ENCODE data around the gene RASA3.

RASA3 gene

DNA sequence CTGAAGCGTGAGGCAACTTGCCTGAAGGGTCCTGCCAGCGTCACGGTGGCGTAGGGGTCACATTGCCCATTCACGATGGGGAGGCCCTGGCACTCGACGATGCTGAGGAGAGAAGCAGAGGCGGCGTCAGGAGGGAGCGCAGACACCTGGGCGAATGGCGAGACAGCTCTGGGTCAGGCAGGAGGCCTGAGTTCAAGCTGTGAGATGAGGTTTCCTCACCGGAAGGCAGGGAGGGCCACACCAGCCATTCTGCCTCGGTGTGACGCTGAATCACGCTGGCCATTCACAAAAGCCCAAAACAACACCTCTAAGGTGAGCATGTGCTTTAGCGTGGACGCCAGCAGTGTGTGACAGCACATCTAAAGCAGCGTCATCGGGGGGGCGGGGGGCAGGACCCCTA is 104.6 kb downstream of the RASA3 start:
- Histone ChIP-seq H4K20me1 (peaks cover 88% of the 10 kb centered on the region), H3K27ac (peak overlapping the region; percentile 18; the same call in 1 of the 2 replicates), H3K27me3 (no peaks in the 10 kb centered on the region), H3K4me1 (peaks cover 54% of the 10 kb centered on the region), H3K4me3 (no peak overlapping the region), H3K4me2 (peak overlapping the region; percentile 79), H3K36me3 (peaks cover 78% of the 10 kb centered on the region), H3K9me3 (0 out of 2 replicates have a peak, but pooled peaks cover 9% of the 10 kb centered on the region), H3K9ac (0 out of 2 replicates have a peak overlapping the region, but pooled peaks have one; percentile 28)
- TF ChIP-seq Cebpa-rat (IDR thresholded peaks at IDR 0.05), result no peak

DNA sequence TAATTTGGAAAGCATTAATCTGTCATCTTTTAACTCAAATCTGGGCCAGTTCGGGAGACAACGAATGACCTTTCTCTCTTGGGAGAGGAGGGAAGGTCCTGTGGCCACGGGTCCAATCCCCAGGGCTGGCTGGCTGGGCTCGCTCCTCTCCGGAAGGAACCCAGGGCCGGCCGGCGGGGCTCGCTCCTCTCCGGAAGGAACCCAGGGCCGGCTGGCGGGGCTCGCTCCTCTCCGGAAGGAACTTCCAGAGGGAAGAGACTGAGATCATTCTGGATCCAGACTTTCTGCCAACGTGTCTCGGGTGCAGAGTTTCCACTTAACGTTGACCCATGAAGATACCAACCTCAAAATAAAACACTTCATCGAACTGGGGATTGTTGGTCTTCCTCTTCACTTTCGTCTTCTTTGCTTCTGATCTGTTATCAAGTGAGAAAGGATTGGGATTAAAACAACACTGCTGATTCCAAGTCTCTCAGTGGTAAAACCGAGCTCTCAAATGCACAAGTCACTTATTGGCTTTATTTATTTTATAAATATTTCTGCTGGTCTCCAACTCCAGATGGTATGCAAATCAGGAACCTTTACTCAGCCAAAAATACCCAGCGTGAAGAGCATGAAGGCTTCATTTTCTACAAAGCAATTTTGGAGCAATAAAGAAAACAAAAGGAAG is 105.2 kb downstream of the RASA3 start:
- H3K36me3 ChIP-seq, result peaks cover 82% of the 10 kb centered on the region

DNA sequence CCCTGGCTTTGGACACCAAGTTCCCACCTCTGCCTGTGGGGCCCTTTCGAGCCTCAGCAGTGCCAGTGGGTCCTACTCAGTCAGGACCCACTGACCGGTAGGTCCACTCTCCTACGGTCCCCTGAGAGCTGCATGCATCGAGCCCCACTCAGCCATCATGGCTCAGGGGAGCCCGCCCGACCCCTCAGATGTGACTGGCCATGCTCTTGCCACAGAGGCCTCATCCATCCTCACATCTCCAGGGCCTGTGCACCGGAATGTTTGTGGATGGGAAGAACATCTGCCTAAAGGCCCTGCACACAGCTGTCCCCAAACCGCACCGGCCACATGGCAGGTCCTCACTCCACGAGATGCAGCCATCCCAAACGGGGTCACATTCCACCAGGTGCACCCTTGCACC is 105.9 kb downstream of the RASA3 start:
- H4K20me1 ChIP-seq, result peaks cover 86% of the 10 kb centered on the region
- peaks cover 83% of the 10 kb centered on the region for H3K36me3 ChIP-seq
- peak overlapping the region; percentile 79 for H3K4me2 ChIP-seq
- 0 out of 2 replicates have a peak overlapping the region, but pooled peaks have one; percentile 10 for H3K9ac ChIP-seq
- no peak overlapping the region for H3K4me3 ChIP-seq
- H3K27me3 ChIP-seq, result no peaks in the 10 kb centered on the region
- peak overlapping the region; percentile 45; the same call in 1 of the 2 replicates for H3K27ac ChIP-seq
- peaks cover 63% of the 10 kb centered on the region for H3K4me1 ChIP-seq
- no peak for TF ChIP-seq Cebpa-rat (IDR thresholded peaks at IDR 0.05)
- 0 out of 2 replicates have a peak, but pooled peaks cover 6% of the 10 kb centered on the region for H3K9me3 ChIP-seq

More for the DNA sequence above, 105.2 kb downstream of the RASA3 start:
- Histone ChIP-seq H3K27me3 (no peaks in the 10 kb centered on the region), H3K4me3 (no peak overlapping the region), H3K9me3 (0 out of 2 replicates have a peak, but pooled peaks cover 9% of the 10 kb centered on the region), H4K20me1 (peaks cover 86% of the 10 kb centered on the region), H3K9ac (0 out of 2 replicates have a peak overlapping the region, but pooled peaks have one; percentile 28), H3K4me1 (peaks cover 61% of the 10 kb centered on the region), H3K4me2 (peak overlapping the region; percentile 79), H3K27ac (peak overlapping the region; percentile 45)
- TF ChIP-seq Cebpa-rat (IDR thresholded peaks at IDR 0.05), result no peak

DNA sequence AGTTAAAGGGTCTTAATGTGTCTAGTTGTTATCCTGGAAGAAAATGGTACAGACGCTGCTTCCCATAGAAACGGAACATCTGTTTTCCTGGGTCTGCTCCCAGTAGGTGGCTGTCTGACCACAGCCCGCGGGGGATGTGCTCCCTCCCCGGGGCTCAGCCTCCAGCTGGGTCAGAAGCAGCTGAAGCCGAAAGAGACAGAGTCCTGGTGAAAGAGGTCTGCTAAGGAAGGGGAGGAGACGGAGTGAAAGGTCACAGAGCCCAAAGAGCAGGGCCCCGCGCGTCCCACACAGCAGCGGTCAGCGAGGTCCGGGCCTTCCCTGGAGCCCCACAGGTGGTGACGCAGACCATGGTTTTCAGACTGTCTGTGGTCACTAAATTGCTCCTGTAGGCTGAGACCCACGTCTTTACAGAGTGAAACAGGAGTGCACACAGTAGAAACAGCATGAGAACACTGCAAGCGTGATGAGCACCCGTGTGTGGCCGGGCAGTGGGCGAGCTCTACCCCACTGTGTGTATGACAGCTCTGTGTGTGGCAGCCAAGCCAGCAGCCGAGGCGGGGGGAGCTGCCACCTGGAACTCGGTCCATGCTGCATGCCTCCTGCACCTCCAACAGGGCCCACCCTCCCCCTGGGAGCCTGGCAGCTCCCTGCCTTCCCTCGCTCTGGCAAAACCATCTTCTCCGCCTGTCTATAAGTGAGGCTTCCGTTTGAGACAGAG is 106.5 kb downstream of the RASA3 start:
- Histone ChIP-seq H3K4me1 (peaks cover 63% of the 10 kb centered on the region), H3K36me3 (peaks cover 83% of the 10 kb centered on the region), H3K27me3 (no peaks in the 10 kb centered on the region), H4K20me1 (peaks cover 86% of the 10 kb centered on the region), H3K9me3 (no peaks in the 10 kb centered on the region), H3K27ac (peak overlapping the region; percentile 45), H3K4me3 (no peak overlapping the region), H3K9ac (peak overlapping the region; percentile 10; the same call in 1 of the 2 replicates), H3K4me2 (peak overlapping the region; percentile 79)
- TF ChIP-seq Cebpa-rat (IDR thresholded peaks at IDR 0.05), result no peak

DNA sequence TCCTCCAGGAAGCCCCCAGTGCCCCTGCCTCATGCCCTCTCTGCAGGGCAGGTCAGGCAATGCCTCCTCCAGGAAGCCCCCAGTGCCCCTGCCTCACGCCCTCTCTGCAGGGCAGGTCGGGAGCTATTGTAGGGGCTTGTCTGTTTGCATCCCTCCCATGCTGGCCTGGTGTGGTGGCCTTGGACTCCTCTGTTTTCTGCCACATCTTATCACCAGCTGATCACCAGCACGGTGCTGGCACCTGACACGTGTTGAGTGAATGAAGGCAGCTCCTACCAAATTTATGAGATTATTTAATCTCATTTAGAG is 107.1 kb downstream of the RASA3 start:
- Histone ChIP-seq H3K4me2 (peak overlapping the region; percentile 79), H3K4me3 (no peak overlapping the region)

DNA sequence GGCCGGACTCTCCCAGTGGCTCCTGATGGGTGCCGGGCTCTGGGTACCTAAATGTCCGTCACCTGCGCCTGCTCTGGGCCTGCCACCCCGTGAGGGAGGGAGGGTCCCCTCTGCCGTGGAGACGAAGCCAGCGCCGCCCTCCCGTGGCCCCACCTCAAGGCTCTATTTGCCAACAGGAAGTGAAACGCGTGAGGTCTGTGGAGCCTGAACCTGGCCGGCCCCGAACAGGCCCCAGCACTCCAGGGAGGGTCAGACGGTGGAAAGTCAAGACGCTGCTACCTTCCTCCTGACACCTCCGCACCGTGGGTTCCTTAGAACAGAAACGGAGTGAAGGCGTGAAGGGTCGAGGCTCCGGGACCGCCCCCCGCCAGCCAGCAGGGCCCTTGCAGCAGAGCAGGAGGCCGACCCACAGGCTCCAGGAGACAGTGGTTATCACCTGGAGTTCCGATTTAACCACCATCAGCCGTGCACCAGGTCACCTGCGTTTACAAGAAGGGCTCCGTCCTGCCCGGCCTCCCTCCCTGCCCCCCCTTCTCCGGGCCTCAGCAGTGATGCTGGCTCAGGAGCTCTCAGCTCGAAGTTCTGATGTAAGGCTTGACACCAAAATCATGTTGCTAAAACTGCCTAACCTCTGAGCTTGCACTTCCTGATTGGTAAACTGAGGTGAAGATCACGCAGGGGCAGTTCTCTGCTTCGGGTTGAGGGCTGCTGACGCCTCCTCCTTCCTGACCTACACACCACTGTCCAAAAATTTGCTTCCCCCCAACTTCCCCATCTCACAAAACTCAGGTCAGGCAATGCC is 107.6 kb downstream of the RASA3 start:
- H3K4me1 ChIP-seq, result peaks cover 63% of the 10 kb centered on the region
- no peaks in the 10 kb centered on the region for H3K27me3 ChIP-seq
- H3K4me3 ChIP-seq, result no peak overlapping the region
- peaks cover 81% of the 10 kb centered on the region for H4K20me1 ChIP-seq
- no peaks in the 10 kb centered on the region for H3K9me3 ChIP-seq
- no peak overlapping the region for H3K9ac ChIP-seq
- peak overlapping the region; percentile 45 for H3K27ac ChIP-seq
- H3K36me3 ChIP-seq, result peaks cover 83% of the 10 kb centered on the region
- H3K4me2 ChIP-seq, result peak overlapping the region; percentile 79
- no peak for TF ChIP-seq Cebpa-rat (IDR thresholded peaks at IDR 0.05)

More for the DNA sequence above, 107.1 kb downstream of the RASA3 start:
- peak overlapping the region; percentile 45; the same call in 1 of the 2 replicates for H3K27ac ChIP-seq
- H3K4me1 ChIP-seq, result peaks cover 63% of the 10 kb centered on the region
- H3K9ac ChIP-seq, result no peak overlapping the region
- H4K20me1 ChIP-seq, result peaks cover 86% of the 10 kb centered on the region
- H3K9me3 ChIP-seq, result no peaks in the 10 kb centered on the region
- H3K27me3 ChIP-seq, result no peaks in the 10 kb centered on the region
- TF ChIP-seq Cebpa-rat (IDR thresholded peaks at IDR 0.05), result no peak
- peaks cover 83% of the 10 kb centered on the region for H3K36me3 ChIP-seq

DNA sequence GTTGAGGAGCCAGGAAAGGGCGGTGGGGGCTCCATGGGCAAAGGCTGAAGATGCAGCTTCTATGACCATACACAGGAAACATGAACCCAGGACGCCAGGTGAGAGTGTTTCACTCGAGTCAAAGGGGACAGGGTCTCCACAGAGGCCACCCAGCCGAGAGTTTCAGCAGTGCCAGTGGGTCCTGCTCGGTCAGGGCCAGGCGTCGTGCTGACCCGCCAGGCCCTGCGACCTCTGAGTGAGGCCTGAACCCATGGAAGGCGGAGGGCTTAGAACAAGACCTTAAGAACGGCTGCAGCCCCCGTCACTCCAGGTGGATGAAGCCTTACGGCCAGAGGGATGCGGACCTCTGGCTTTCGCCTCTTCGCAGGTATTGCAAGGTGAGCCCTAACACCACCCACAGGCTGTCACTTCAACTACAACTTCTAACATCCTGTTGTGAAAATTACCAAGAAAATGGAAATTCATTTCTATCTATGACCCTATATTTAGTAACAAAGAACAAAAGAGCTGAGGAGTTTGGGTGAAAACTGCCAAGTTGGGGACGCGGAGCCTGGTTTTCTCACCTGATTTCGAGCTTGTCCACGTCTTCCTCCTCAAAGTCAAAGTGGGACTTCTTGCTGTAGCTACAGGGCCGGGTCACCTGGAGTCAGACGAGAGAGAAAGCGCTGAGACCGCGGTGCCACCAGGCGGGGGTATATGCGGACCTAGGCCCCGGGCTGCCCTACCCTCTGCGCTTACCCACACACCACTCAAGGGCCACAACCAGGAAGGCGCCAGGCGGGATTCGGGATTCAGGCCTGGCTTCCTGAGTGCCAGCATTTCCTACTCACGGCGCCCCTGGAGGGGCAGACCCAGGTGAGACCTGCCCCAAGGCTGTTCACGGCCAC is 108.5 kb downstream of the RASA3 start:
- Histone ChIP-seq H3K9me3 (no peaks in the 10 kb centered on the region), H3K9ac (no peak overlapping the region), H3K27me3 (no peaks in the 10 kb centered on the region), H3K4me2 (peak overlapping the region; percentile 79), H3K27ac (peak overlapping the region; percentile 45), H4K20me1 (peaks cover 81% of the 10 kb centered on the region), H3K36me3 (peaks cover 85% of the 10 kb centered on the region), H3K4me1 (peaks cover 63% of the 10 kb centered on the region), H3K4me3 (no peak overlapping the region)
- TF ChIP-seq Cebpa-rat (IDR thresholded peaks at IDR 0.05), result no peak

DNA sequence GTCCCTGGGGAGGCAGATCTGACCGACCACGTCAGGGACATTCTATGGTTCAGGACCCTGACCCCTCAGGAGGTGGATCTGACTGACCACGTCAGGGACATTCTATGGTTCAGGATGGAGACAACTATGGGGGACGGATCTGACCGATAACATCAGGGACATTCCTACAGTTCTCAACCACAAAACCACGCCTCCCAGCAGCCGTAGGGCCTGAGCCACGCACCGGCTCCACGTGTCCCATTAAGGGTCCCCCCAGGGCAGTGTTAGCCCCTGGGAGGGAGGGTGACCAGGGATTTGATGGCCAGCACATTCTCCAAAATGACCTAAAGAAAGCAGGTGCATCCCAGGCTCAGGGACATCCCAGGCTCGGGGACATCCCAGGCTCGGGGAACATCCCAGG is 109.5 kb downstream of the RASA3 start:
- no peak overlapping the region for H3K9ac ChIP-seq
- H3K4me1 ChIP-seq, result peaks cover 66% of the 10 kb centered on the region
- H3K27ac ChIP-seq, result no peak overlapping the region
- peaks cover 83% of the 10 kb centered on the region for H4K20me1 ChIP-seq
- H3K4me2 ChIP-seq, result peak overlapping the region; percentile 29; the same call in 1 of the 2 replicates
- TF ChIP-seq Cebpa-rat (IDR thresholded peaks at IDR 0.05), result no peak
- H3K4me3 ChIP-seq, result no peak overlapping the region
- H3K9me3 ChIP-seq, result no peaks in the 10 kb centered on the region
- peaks cover 88% of the 10 kb centered on the region for H3K36me3 ChIP-seq
- no peaks in the 10 kb centered on the region for H3K27me3 ChIP-seq

DNA sequence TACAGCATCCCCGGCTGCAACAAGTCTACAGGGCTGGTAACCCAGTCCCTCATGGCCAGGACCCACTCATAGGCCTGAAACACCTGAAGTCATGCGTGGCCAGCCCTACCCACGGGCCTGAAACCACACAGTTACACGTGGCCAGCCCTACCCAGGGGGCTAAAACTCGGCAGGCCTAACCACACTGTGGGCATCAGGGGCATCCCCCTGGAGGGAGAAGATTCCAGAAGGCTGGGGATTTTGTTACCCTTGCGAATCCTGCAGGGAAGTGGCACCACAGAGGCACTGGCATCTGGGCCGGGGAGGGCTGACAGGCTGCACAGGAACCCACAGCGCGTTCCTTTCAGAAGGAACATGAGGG is 110.1 kb downstream of the RASA3 start:
- H4K20me1 ChIP-seq, result peaks cover 83% of the 10 kb centered on the region
- H3K27me3 ChIP-seq, result no peaks in the 10 kb centered on the region
- peaks cover 66% of the 10 kb centered on the region for H3K4me1 ChIP-seq
- H3K9me3 ChIP-seq, result no peaks in the 10 kb centered on the region
- no peak overlapping the region for H3K27ac ChIP-seq
- peak overlapping the region; percentile 38; the same call in 1 of the 2 replicates for H3K9ac ChIP-seq
- peaks cover 88% of the 10 kb centered on the region for H3K36me3 ChIP-seq
- no peak for TF ChIP-seq Cebpa-rat (IDR thresholded peaks at IDR 0.05)
- H3K4me3 ChIP-seq, result no peak overlapping the region
- H3K4me2 ChIP-seq, result peak overlapping the region; percentile 29
